HG03095 (cell line): ENCODE results near the gene ARL6IP5.

Experiments
- ATAC-seq: cut with Tn5 transposase; IDR thresholded peaks from one replicate; pipeline ENCODE4 v1.9.1; 2021; ENCODE audit warnings: moderate library complexity; ENCODE audit not compliant: unreplicated experiment

Gene ARL6IP5

GRCh38 chr3:69149586-69149985 is 64.8 kb downstream of the ARL6IP5 start:
- ATAC-seq, result no peak
